Measurements from ENCODE around the gene PTPMT1. TPM values are rescaled to one million over a fixed set of nuclear protein-coding genes. Genes with fewer than 3 reads are reported as not detected.
A peak's percentile ranks its signal among the peaks of the same experiment; 100 is the strongest.

PTPMT1 gene
- total RNA-seq, 1 experiment from 2014 or later = 76.8 TPM

- no peak for DNase-seq (ENCODE audit: low read depth, low spot score)
- in situ Hi-C loops (cut with HindIII; ENCODE audit: low pct_unique_long_range_greater_than_20kb, low sequenced_read_pairs) = no loop called here
Measured at GRCh38 chr11:47592251-47592650, 26.9 kb downstream of the PTPMT1 start.

- in situ Hi-C loops (cut with HindIII; ENCODE audit: low pct_unique_long_range_greater_than_20kb, low sequenced_read_pairs) = no loop called here
- no peak for DNase-seq (ENCODE audit: low read depth, low spot score)
Measured at GRCh38 chr11:47592970-47593369, 27.6 kb downstream of the PTPMT1 start.

GRCh38 chr11:47593492-47593933, 28.1 kb downstream of the PTPMT1 start:
- DNase-seq (ENCODE audit: low read depth, low spot score) = no peak
- in situ Hi-C loops (cut with HindIII; ENCODE audit: low pct_unique_long_range_greater_than_20kb, low sequenced_read_pairs) = no loop called here

GRCh38 chr11:47593934-47594855, 28.8 kb downstream of the PTPMT1 start, which contains the start of gene C1QTNF4:
Gene C1QTNF4 (minus strand): TSS chr11:47594411. CDS start chr11:47590810, 3,601 bp downstream.
- in situ Hi-C loops (cut with HindIII; ENCODE audit: low pct_unique_long_range_greater_than_20kb, low sequenced_read_pairs) = no loop called here
- DNase-seq (ENCODE audit: low read depth, low spot score) = no peak

GRCh38 chr11:47595029-47595428, 29.6 kb downstream of the PTPMT1 start:
- in situ Hi-C loops (cut with HindIII; ENCODE audit: low pct_unique_long_range_greater_than_20kb, low sequenced_read_pairs) = no loop called here
- DNase-seq (ENCODE audit: low read depth, low spot score) = no peak

- in situ Hi-C loops (cut with HindIII; ENCODE audit: low pct_unique_long_range_greater_than_20kb, low sequenced_read_pairs) = no loop called here
- no peak for DNase-seq (ENCODE audit: low read depth, low spot score)
Measured at GRCh38 chr11:47595967-47596366, 30.6 kb downstream of the PTPMT1 start.

- DNase-seq (ENCODE audit: low read depth, low spot score) = no peak
- in situ Hi-C loops (cut with HindIII; ENCODE audit: low pct_unique_long_range_greater_than_20kb, low sequenced_read_pairs) = no loop called here
Measured at GRCh38 chr11:47599902-47600301, 34.5 kb downstream of the PTPMT1 start.

- in situ Hi-C loops (cut with HindIII; ENCODE audit: low pct_unique_long_range_greater_than_20kb, low sequenced_read_pairs) = no loop called here
- no peak for DNase-seq (ENCODE audit: low read depth, low spot score)
Measured at GRCh38 chr11:47603295-47603694, 37.9 kb downstream of the PTPMT1 start.

GRCh38 chr11:47605921-47606320, 40.5 kb downstream of the PTPMT1 start:
- in situ Hi-C loops (cut with HindIII; ENCODE audit: low pct_unique_long_range_greater_than_20kb, low sequenced_read_pairs) = no loop called here
- no peak for DNase-seq (ENCODE audit: low read depth, low spot score)

- in situ Hi-C loops (cut with HindIII; ENCODE audit: low pct_unique_long_range_greater_than_20kb, low sequenced_read_pairs) = no loop called here
Measured at GRCh38 chr11:47606731-47607130, 41.3 kb downstream of the PTPMT1 start.

GRCh38 chr11:47607380-47607779, 42.0 kb downstream of the PTPMT1 start:
- in situ Hi-C loops (cut with HindIII; ENCODE audit: low pct_unique_long_range_greater_than_20kb, low sequenced_read_pairs) = no loop called here
- no peak for DNase-seq (ENCODE audit: low read depth, low spot score)

More at GRCh38 chr11:47606731-47607130, 41.3 kb downstream of the PTPMT1 start:
- no peak for DNase-seq (ENCODE audit: low read depth, low spot score)

GRCh38 chr11:47609675-47610074, 44.3 kb downstream of the PTPMT1 start:
- in situ Hi-C loops (cut with HindIII; ENCODE audit: low pct_unique_long_range_greater_than_20kb, low sequenced_read_pairs) = no loop called here
- no peak for DNase-seq (ENCODE audit: low read depth, low spot score)

GRCh38 chr11:47611348-47611794, 46.0 kb downstream of the PTPMT1 start:
- DNase-seq (ENCODE audit: low read depth, low spot score) = no peak
- in situ Hi-C loops (cut with HindIII; ENCODE audit: low pct_unique_long_range_greater_than_20kb, low sequenced_read_pairs) = no loop called here

- in situ Hi-C loops (cut with HindIII; ENCODE audit: low pct_unique_long_range_greater_than_20kb, low sequenced_read_pairs) = no loop called here
- DNase-seq (ENCODE audit: low read depth, low spot score) = no peak
Measured at GRCh38 chr11:47615249-47615648, 49.9 kb downstream of the PTPMT1 start.

- peak; percentile 80 for DNase-seq (ENCODE audit: low read depth, low spot score)
- in situ Hi-C loops (cut with HindIII; ENCODE audit: low pct_unique_long_range_greater_than_20kb, low sequenced_read_pairs) = no loop called here
Measured at GRCh38 chr11:47616726-47617416, 51.5 kb downstream of the PTPMT1 start.

- in situ Hi-C loops (cut with HindIII; ENCODE audit: low pct_unique_long_range_greater_than_20kb, low sequenced_read_pairs) = no loop called here
- no peak for DNase-seq (ENCODE audit: low read depth, low spot score)
Measured at GRCh38 chr11:47617417-47617809, 52.0 kb downstream of the PTPMT1 start.

GRCh38 chr11:47620836-47621378, 55.5 kb downstream of the PTPMT1 start:
- in situ Hi-C loops (cut with HindIII; ENCODE audit: low pct_unique_long_range_greater_than_20kb, low sequenced_read_pairs) = no loop called here
- peak; percentile 78 for DNase-seq (ENCODE audit: low read depth, low spot score)

Data from SK-MEL-5 (cell line).